ENCODE results near the gene DIS3L2.
"Not testable (repeated sequence)": the region's sequence is repeated elsewhere in the genome, so short reads cannot be mapped to it uniquely, and the experiment has no call there.

Gene DIS3L2

DNA sequence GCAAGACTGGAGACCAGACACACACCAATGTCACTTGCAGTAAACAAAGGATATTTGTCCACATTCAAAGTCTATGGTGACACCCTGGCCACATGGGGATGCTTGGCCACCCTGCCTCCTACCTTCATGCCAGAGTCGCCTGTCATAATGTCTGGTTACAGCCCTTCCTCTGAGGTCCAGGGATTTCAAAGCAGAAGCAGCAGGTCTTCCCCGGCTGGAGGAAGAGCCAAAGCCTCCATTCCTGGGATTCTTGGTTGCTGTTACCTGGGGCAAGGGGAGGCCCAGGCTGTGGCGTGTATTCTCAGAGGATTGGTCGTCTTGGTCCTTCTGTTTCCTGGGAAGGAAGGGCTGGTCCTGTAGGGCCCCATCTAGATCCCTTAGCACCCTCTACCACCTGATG is 414.7 kb downstream of the DIS3L2 start:
- no peak for TF ChIP-seq CTCF (IDR thresholded peaks at IDR 0.05; ENCODE audit: insufficient read depth, low read depth, low read length, missing control alignments)
- no peak for DNase-seq (ENCODE audit: low read depth)
- H3K4me3 ChIP-seq (ENCODE audit: low read length) = no peak overlapping the region

- no peak for DNase-seq (ENCODE audit: low read depth)
- TF ChIP-seq CTCF (IDR thresholded peaks at IDR 0.05; ENCODE audit: insufficient read depth, low read depth, low read length, missing control alignments) = no peak
- H3K4me3 ChIP-seq (ENCODE audit: low read length) = no peak overlapping the region
Observed at GRCh38 chr2:232376713-232377112, 415.2 kb downstream of the DIS3L2 start.

DNA sequence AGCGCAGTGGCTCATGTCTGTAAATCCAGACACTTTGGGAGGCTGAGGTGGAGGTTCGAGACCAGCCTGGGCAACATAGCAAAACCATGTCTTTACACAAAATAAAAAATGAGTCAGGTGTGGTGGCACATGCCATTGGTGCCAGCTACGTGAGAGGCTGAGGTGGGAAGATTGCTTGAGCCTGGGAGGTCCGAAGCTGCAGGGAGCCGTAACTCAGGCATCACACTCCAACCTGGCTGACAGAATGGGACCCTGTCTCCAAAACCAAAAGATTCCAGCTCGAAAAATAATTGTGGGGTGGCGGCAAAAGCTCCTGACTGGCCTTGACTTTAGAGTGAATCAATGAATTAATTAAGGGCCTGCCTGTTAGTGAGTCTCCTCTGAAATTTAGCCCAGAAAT is 415.8 kb downstream of the DIS3L2 start:
- no peak for TF ChIP-seq CTCF (IDR thresholded peaks at IDR 0.05; ENCODE audit: insufficient read depth, low read depth, low read length, missing control alignments)
- no peak for DNase-seq (ENCODE audit: low read depth)
- H3K4me3 ChIP-seq (ENCODE audit: low read length) = no peak overlapping the region

DNA sequence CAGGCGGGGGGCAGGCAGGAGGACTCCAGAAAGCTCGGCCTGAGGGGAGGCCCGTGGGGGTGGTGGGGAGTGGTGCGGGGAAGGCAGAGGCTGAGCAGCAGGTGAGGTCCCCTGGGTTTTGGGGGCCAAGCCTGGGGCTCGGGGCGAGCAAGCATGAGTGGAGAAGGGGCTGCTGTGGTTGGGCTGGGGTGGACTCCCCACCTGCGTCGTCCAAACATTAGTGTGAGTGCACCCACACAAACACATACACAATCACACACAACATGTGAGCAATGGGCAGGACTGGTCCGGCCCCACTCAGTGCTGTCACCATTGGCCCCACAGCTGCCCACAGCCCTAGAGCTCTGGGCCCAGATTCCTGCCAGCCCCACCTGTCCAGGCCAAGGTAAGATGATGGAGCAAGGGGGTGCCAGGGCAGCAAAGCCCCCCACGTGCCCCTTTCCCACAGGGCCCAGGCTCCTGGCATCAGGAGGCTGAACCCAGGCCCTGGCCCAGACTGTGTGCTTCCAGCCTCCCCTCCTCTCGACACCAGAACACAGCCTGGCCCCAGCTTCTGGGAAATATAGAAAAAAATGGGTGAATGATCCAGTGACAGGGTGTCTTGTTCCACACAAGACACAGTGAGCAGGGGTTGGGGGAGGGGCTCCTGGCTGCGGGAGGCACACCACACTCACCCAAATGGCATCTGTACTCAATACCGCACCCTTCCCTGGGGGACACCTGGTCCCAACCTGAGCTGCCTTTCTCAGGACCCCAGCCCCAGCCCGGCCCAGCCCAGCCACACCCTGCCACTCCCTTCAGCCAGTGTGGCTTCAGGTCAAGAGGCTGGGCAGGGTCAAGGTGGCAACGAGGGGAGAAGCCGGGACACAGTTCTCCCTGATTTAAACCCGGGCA is 416.6 kb downstream of the DIS3L2 start:
- TF ChIP-seq CTCF (IDR thresholded peaks at IDR 0.05; ENCODE audit: insufficient read depth, low read depth, low read length, missing control alignments) = no peak
- no peak overlapping the region for H3K4me3 ChIP-seq (ENCODE audit: low read length)
- no peak for DNase-seq (ENCODE audit: low read depth)

DNA sequence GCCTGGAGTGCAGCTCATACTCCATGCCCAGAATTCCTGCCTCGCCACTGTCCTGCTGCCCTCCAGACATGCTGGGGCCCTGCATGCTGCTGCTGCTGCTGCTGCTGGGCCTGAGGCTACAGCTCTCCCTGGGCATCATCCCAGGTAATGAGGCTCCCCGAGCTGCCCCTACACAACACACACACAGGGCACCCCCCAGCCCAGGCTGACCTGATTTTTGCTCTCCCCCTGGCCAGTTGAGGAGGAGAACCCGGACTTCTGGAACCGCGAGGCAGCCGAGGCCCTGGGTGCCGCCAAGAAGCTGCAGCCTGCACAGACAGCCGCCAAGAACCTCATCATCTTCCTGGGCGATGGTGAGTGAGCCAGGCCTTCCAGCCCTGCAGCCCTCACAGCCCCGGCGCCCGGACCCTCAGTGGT is 417.2 kb downstream of the DIS3L2 start, which contains the start of gene ALPP:
Gene ALPP (plus strand): TSS at position 17 of the 417 bp plus-strand sequence. CDS start 52 bp downstream, at position 69.
- not testable (repeated sequence) for H3K4me3 ChIP-seq (ENCODE audit: low read length); DNase-seq (ENCODE audit: low read depth)

GRCh38 chr2:232379610-232380590 is 418.4 kb downstream of the DIS3L2 start:
- not testable (repeated sequence) for H3K4me3 ChIP-seq (ENCODE audit: low read length); DNase-seq (ENCODE audit: low read depth)

- H3K4me3 ChIP-seq (ENCODE audit: low read length); DNase-seq (ENCODE audit: low read depth): not testable (repeated sequence)
Observed at GRCh38 chr2:232381204-232382031, 419.9 kb downstream of the DIS3L2 start.
